K562 (cell line): ENCODE results near the gene NOSTRIN. TPM values are rescaled to one million over a fixed set of nuclear protein-coding genes. Genes with fewer than 3 reads are reported as not detected.

Experiments used
- FIP1L1 ChIP-seq: fragments of 200-400 bp; formaldehyde crosslinking; IDR thresholded peaks from 2 replicates; pipeline ENCODE4 v1.6.1; 2018; ENCODE audit warnings: mild to moderate bottlenecking, low read depth, low read length; ENCODE audit not compliant: poor library complexity, severe bottlenecking
- FOS ChIP-seq: IDR thresholded peaks from 3 replicates; pipeline ENCODE4 v1.6.1; 2011; ENCODE audit not compliant: insufficient read length; ENCODE audit errors: extremely low read depth
- HMG20B ChIP-seq: fragments of 250-450 bp; sonication (Bioruptor Pico); IDR thresholded peaks from 2 replicates; pipeline ENCODE4 v1.5.0; 2021; ENCODE audit warnings: mild to moderate bottlenecking
- ILF3 ChIP-seq: fragments of 450-650 bp; IDR thresholded peaks from 2 replicates; pipeline ENCODE4 v1.6.1; 2018; ENCODE audit warnings: antibody characterized with exemption, mild to moderate bottlenecking, moderate library complexity, borderline replicate concordance
- MAFG ChIP-seq: fragments of 450-650 bp; conservative IDR thresholded peaks from 2 replicates; pipeline ENCODE4 v1.6.1; 2016; ENCODE audit warnings: missing genetic modification characterization, missing compliant biosample characterization
- MAFK ChIP-seq: IDR thresholded peaks from 2 replicates; pipeline ENCODE4 v1.6.1; 2011; ENCODE audit warnings: low read length, improper control_type of control experiment
- NFIX ChIP-seq: fragments of 250-450 bp; sonication (Bioruptor Pico); IDR thresholded peaks from 2 replicates; pipeline ENCODE4 v1.4.0; 2020; ENCODE audit warnings: low read depth, mild to moderate bottlenecking, moderate library complexity
- POLR3G ChIP-seq: IDR thresholded peaks from 2 replicates; pipeline ENCODE4 v1.6.1; 2011; ENCODE audit not compliant: insufficient read length, insufficient replicate concordance; ENCODE audit errors: extremely low read depth
- SMC3 ChIP-seq: conservative IDR thresholded peaks from 2 replicates; pipeline ENCODE4 v1.6.1; 2011; ENCODE audit warnings: low read depth, low read length, improper control_type of control experiment; ENCODE audit not compliant: insufficient read depth
- TFAP4 ChIP-seq: sonication (generic); formaldehyde crosslinking; IDR thresholded peaks from 2 replicates; pipeline ENCODE4 v1.8.0; 2022; ENCODE audit warnings: missing genetic modification reagents, mild to moderate bottlenecking, moderate library complexity, borderline replicate concordance
- USF1 ChIP-seq: sonication (generic); formaldehyde crosslinking; IDR thresholded peaks from 2 replicates; pipeline ENCODE4 v1.9.0; 2022; ENCODE audit warnings: mild to moderate bottlenecking, missing genetic modification reagents
- YY1 ChIP-seq, 3 experiments: IDR thresholded peaks; 2 replicates each; pipeline ENCODE4 v1.6.1; 2011; ENCODE audit warnings: low read length in 2 of 3, mild to moderate bottlenecking in 2 of 3, moderate library complexity in 2 of 3, borderline replicate concordance in 1 of 3, control low read depth in 1 of 3, low read depth in 1 of 3; ENCODE audit not compliant: insufficient read depth in 3 of 3, insufficient replicate concordance in 2 of 3, control insufficient read depth in 1 of 3, insufficient read length in 1 of 3; ENCODE audit errors: extremely low read depth in 1 of 3
- ZNF347 ChIP-seq: fragments of 450-650 bp; formaldehyde crosslinking; IDR thresholded peaks from 2 replicates; pipeline ENCODE4 v1.4.0; 2020; ENCODE audit warnings: low read depth, mild to moderate bottlenecking, moderate library complexity
- ZNF398 ChIP-seq: fragments of 250-450 bp; sonication (Bioruptor Pico); IDR thresholded peaks from 2 replicates; pipeline ENCODE4 v1.8.0; 2021; ENCODE audit warnings: moderate library complexity, mild to moderate bottlenecking, inconsistent platforms
- polyA plus RNA-seq, 8 experiments: library from polyadenylated mRNA; depleted of rRNA in 4 of 8; stranded (reverse) in 5 of 8; unstranded in 3 of 8; fragments of >200 nt; fragmentation: Nextera tagmentation in 2 of 8; fragmentation: Illumina TruSeq in 1 of 8; extraction: Ambion mirVana in 2 of 8; extraction: Trizol in 1 of 8; gene quantifications; 2 replicates each; pipeline versions ENCODE4 v1.2.1 to v1.2.3, GENCODE V29; 2011 to 2014; ENCODE audit warnings: inconsistent platforms in 1 of 8, missing spikeins in 1 of 8
- total RNA-seq, 7 experiments: library from RNA; depleted of rRNA in 6 of 7; stranded (reverse); fragments of >200 nt in 6 of 7; fragmentation: Illumina TruSeq in 2 of 7; extraction: Trizol in 2 of 7; gene quantifications; 2 replicates each; pipeline versions ENCODE4 v1.2.1 to v1.2.3, GENCODE V29; 2011 to 2021; ENCODE audit warnings: low replicate concordance in 1 of 7

Gene NOSTRIN
- total and polyA plus RNA-seq, 9 of the 15 experiments (the other 6 are each of a cell fraction or from before 2014, with no cell fraction given) = 26.7 to 82.9 (median 56.3) TPM

- TF ChIP-seq ZNF398 (CRISPR knock-in tag) (no peak), YY1 (IDR thresholded peaks at IDR 0.05; ENCODE audit: borderline replicate concordance in 1 of 3, control insufficient read depth in 1 of 3, extremely low read depth in 1 of 3, insufficient read depth in 3 of 3, insufficient read length in 1 of 3, insufficient replicate concordance in 2 of 3, low read depth in 1 of 3, low read length in 2 of 3) (no peak), SMC3 (peak; percentile 38), MAFG (peak; percentile 72), HMG20B (CRISPR knock-in tag) (no peak), FOS (no peak), ZNF347 (CRISPR knock-in tag) (no peak), TFAP4 (CRISPR knock-in tag) (no peak), FIP1L1 (no peak), MAFK (0 out of 2 replicates have a peak, but pooled peaks have one; percentile 30), USF1 (no peak), POLR3G (no peak), ILF3 (no peak), NFIX (CRISPR knock-in tag) (peak; percentile 62)
These were observed 47.2 kb downstream of the NOSTRIN start (continued) for GRCh38 chr2:168849610-168850009.
